SK-N-SH (cell line): ENCODE measurements around the gene CHCHD5. TPM values are rescaled to one million over a fixed set of nuclear protein-coding genes. Genes with fewer than 3 reads are reported as not detected.
A peak's percentile ranks its signal among the peaks of the same experiment; 100 is the strongest.

Experiments used
- CTCF ChIA-PET: fragments of 300-600, 350-600 bp; formaldehyde crosslinking; extraction: SDS; loops from one replicate; lab custom pipeline; 2021; lab: Yijun Ruan, JAX
- POLR2A ChIA-PET: fragments of 350-600 bp; sonication (Branson Sonifier 250); formaldehyde crosslinking; extraction: SDS; loops from one replicate; lab custom pipeline; 2020; ENCODE audit warnings: antibody characterized with exemption, inconsistent platforms; lab: Yijun Ruan, JAX
- DNase-seq: peaks from one replicate; pipeline ENCODE4 v3.0.0; 2012
- H2AFZ ChIP-seq: fragments of 200-600 bp; sonication (generic); 2 replicates; pipeline ENCODE4 v1.8.1; 2016; ENCODE audit warnings: antibody characterized with exemption, mild to moderate bottlenecking, low read depth
- H3F3A ChIP-seq: fragments of 200-600 bp; sonication (generic); replicated peaks from 2 replicates; pipeline ENCODE3; 2016; ENCODE audit warnings: antibody characterized with exemption, mild to moderate bottlenecking; ENCODE audit not compliant: insufficient read depth
- H3K27ac ChIP-seq, 2 experiments: fragments of 200-500 bp in 1 of 2; fragments of 200-600 bp in 1 of 2; sonication (Bioruptor generic) in 1 of 2; sonication (generic), shearing (Covaris generic) in 1 of 2; 2 replicates each; pipeline versions ENCODE4 v1.5.1 to v1.6.1; 2014 to 2016; ENCODE audit warnings: low read depth in 2 of 2, inconsistent platforms in 1 of 2, low read length in 1 of 2, mild to moderate bottlenecking in 1 of 2, mixed read lengths in 1 of 2
- H3K27me3 ChIP-seq: fragments of 200-600 bp; sonication (generic), shearing (Covaris generic); 2 replicates; pipeline ENCODE4 v1.6.1; 2016; ENCODE audit warnings: mixed run types; ENCODE audit not compliant: insufficient read depth
- H3K36me3 ChIP-seq, 2 experiments: fragments of 200-500 bp in 1 of 2; fragments of 200-600 bp in 1 of 2; sonication (Bioruptor generic) in 1 of 2; sonication (generic) in 1 of 2; replicated peaks in 1 of 2; 2 replicates each; pipeline versions ENCODE3 to v1.5.1; 2014 to 2016; ENCODE audit warnings: low read length in 1 of 2, mild to moderate bottlenecking in 1 of 2; ENCODE audit not compliant: insufficient read depth in 2 of 2, control insufficient read depth in 1 of 2
- H3K4me1 ChIP-seq, 2 experiments: fragments of 200-500 bp in 1 of 2; fragments of 200-600 bp in 1 of 2; sonication (Bioruptor generic) in 1 of 2; sonication (generic), shearing (Covaris generic) in 1 of 2; 2 replicates each; pipeline versions ENCODE4 v1.5.1 to v1.6.1; 2014 to 2016; ENCODE audit warnings: low read depth in 1 of 2, low read length in 1 of 2, mixed run types in 1 of 2; ENCODE audit not compliant: insufficient read depth in 2 of 2, control insufficient read depth in 1 of 2
- H3K4me2 ChIP-seq: fragments of 200-600 bp; sonication (generic), shearing (Covaris generic); 2 replicates; pipeline ENCODE4 v1.6.1; 2017; ENCODE audit warnings: mixed run types
- H3K4me3 ChIP-seq, 2 experiments: fragments of 200-500 bp in 1 of 2; fragments of 200-600 bp in 1 of 2; sonication (Bioruptor generic) in 1 of 2; sonication (generic), shearing (Covaris generic) in 1 of 2; 2 replicates each; pipeline versions ENCODE4 v1.5.1 to v1.8.1; 2014 to 2016; ENCODE audit warnings: low read depth in 2 of 2, inconsistent platforms in 1 of 2, low read length in 1 of 2, mild to moderate bottlenecking in 1 of 2, mixed read lengths in 1 of 2, moderate library complexity in 1 of 2
- H3K79me2 ChIP-seq: fragments of 200-600 bp; sonication (generic); 2 replicates; pipeline ENCODE4 v1.8.1; 2017; ENCODE audit warnings: mild to moderate bottlenecking; ENCODE audit not compliant: insufficient read depth
- H3K9ac ChIP-seq: fragments of 200-600 bp; sonication (generic); 2 replicates; pipeline ENCODE4 v1.6.1; 2017; ENCODE audit warnings: mixed run types
- H3K9me2 ChIP-seq: fragments of 200-600 bp; sonication (generic); 2 replicates; pipeline ENCODE4 v1.6.1; 2017; ENCODE audit warnings: mixed run types
- H3K9me3 ChIP-seq: fragments of 200-600 bp; sonication (generic); 2 replicates; pipeline ENCODE4 v1.6.1; 2017; ENCODE audit warnings: mixed run types, mild to moderate bottlenecking, moderate library complexity
- H4K20me1 ChIP-seq: fragments of 200-600 bp; sonication (generic); 2 replicates; pipeline ENCODE4 v1.6.1; 2017; ENCODE audit warnings: mild to moderate bottlenecking, mixed run types; ENCODE audit not compliant: insufficient read depth
- CHD2 ChIP-seq: fragments of 150-350 bp; IDR thresholded peaks from 2 replicates; pipeline ENCODE4 v1.6.1; 2018; ENCODE audit warnings: low read length; ENCODE audit not compliant: partially characterized antibody
- EP300 ChIP-seq, 2 experiments: IDR thresholded peaks; 2 replicates each; pipeline versions ENCODE4 v1.4.0 to v1.6.1; 2012; ENCODE audit warnings: borderline replicate concordance in 1 of 2, low read depth in 1 of 2, low read length in 1 of 2
- EZH2phosphoT487 ChIP-seq: fragments of 200-600 bp; sonication (generic); IDR thresholded peaks from 2 replicates; pipeline ENCODE4 v1.6.1; 2017; ENCODE audit warnings: low read depth, mixed run types, mild to moderate bottlenecking, antibody characterized with exemption, moderate library complexity, borderline replicate concordance
- FOSL2 ChIP-seq: IDR thresholded peaks from 2 replicates; pipeline ENCODE4 v1.4.0; 2012; ENCODE audit warnings: low read depth, mild to moderate bottlenecking, moderate library complexity, borderline replicate concordance
- FOXJ3 ChIP-seq: sonication (generic); formaldehyde crosslinking; IDR thresholded peaks from 2 replicates; pipeline ENCODE4 v1.5.1; 2020; ENCODE audit warnings: mild to moderate bottlenecking, missing genetic modification reagents
- FOXM1 ChIP-seq: IDR thresholded peaks from 2 replicates; pipeline ENCODE4 v1.4.0; 2012; ENCODE audit warnings: low read depth, mild to moderate bottlenecking
- GABPA ChIP-seq: IDR thresholded peaks from 2 replicates; pipeline ENCODE4 v1.4.0; 2012; ENCODE audit warnings: low read depth, mild to moderate bottlenecking
- GATA2 ChIP-seq: sonication (generic); formaldehyde crosslinking; IDR thresholded peaks from 2 replicates; pipeline ENCODE4 v1.5.0; 2020; ENCODE audit warnings: mild to moderate bottlenecking, missing genetic modification reagents
- NRF1 ChIP-seq: IDR thresholded peaks from 2 replicates; pipeline ENCODE4 v1.6.1; 2012; ENCODE audit warnings: low read depth, mild to moderate bottlenecking, low read length
- POLR2AphosphoS5 ChIP-seq: IDR thresholded peaks from 2 replicates; pipeline ENCODE4 v1.6.1; 2012; ENCODE audit warnings: low read depth, low read length
- SIN3A ChIP-seq: IDR thresholded peaks from 2 replicates; pipeline ENCODE4 v1.6.1; 2012; ENCODE audit warnings: low read depth, mild to moderate bottlenecking, low read length, moderate library complexity, borderline replicate concordance
- SMC3 ChIP-seq: IDR thresholded peaks from 2 replicates; pipeline ENCODE4 v1.6.1; 2012; ENCODE audit warnings: low read depth, low read length, improper control_type of control experiment
- TAF1 ChIP-seq: IDR thresholded peaks from 2 replicates; pipeline ENCODE4 v1.6.1; 2012; ENCODE audit warnings: low read depth, mild to moderate bottlenecking, low read length, moderate library complexity, borderline replicate concordance
- TCF12 ChIP-seq: IDR thresholded peaks from 2 replicates; pipeline ENCODE4 v1.4.0; 2012
- YY1 ChIP-seq: IDR thresholded peaks from 2 replicates; pipeline ENCODE4 v1.4.0; 2012; ENCODE audit warnings: low read depth, mild to moderate bottlenecking
- WGBS: methylation state at CpG from one replicate; pipeline ENCODE4 v1.1.6; 2017; ENCODE audit warnings: low lambda C conversion rate; 5-methylcytosine and 5-hydroxymethylcytosine counted together
- polyA plus RNA-seq, 3 experiments: library from polyadenylated mRNA; depleted of rRNA; stranded (reverse); fragments of >200 nt; gene quantifications; 2 replicates each; pipeline ENCODE4 v1.2.3, GENCODE V29; 2012
- TF ChIP-seq, protein P1 (sequence below): fragments of 150-350 bp; IDR thresholded peaks from 2 replicates; pipeline ENCODE4 v1.6.1; 2017; ENCODE audit warnings: antibody characterized with exemption, low read length, low read depth, borderline replicate concordance
- TF ChIP-seq, protein P2 (sequence below): IDR thresholded peaks from 2 replicates; pipeline ENCODE4 v1.4.0; 2012; ENCODE audit warnings: low read depth, borderline replicate concordance
- TF ChIP-seq, protein P3 (sequence below): IDR thresholded peaks from 2 replicates; pipeline ENCODE4; 2012
- TF ChIP-seq, protein P4 (sequence below): IDR thresholded peaks from 2 replicates; pipeline ENCODE4 v1.4.0; 2012; ENCODE audit warnings: low read depth
- TF ChIP-seq, protein P5 (sequence below): IDR thresholded peaks from 2 replicates; pipeline ENCODE4 v1.4.0; 2012; ENCODE audit warnings: low read depth, borderline replicate concordance

Gene CHCHD5
- polyA plus RNA-seq, 1 of the 3 experiments (the other 2 are of a cell fraction) = 55.9 TPM

DNA sequence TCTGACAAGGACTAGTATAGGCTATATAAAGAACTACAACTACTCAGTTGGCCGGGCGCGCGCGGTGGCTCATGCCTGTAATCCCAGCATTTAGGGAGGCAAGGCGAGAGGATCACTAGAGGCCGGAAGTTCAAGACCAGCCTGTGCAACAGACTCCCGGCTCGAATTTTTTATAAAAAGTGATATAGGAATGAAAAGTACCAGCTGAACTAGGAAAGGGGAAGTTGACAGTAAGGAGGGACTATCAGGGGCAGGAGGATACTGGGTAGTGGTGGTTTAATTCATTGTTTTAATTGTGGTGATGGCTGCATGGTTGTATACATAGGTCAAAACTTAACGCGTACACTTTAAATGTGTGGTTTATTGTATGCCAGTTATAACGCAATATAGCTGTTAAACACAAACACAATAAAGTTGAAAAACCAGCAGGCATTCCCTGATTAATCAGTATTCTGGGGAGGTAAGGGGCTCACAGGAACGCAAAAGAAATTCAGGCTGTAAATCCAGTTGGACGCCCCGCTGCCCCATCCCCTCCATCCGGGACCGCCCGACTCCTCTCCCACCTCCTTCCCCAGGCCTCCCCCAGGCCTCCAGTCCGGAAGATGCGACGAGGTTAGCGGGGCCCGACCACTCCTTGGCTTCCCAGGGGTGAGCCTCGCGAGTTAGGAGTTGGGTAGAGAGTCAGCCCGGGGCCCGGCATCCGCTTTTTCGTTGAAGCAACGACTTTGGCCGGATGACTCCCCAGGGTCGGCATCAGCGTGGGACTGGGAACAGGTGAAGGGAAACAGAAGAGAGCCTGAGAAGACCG, 42.9 kb upstream of the CHCHD5 start (continued):
- TF ChIP-seq FOXJ3 (CRISPR knock-in tag) (no peak), EP300 (IDR thresholded peaks at IDR 0.05; ENCODE audit: borderline replicate concordance in 1 of 2, low read depth in 1 of 2, low read length in 1 of 2) (no peak), GABPA (no peak), TCF12 (no peak), YY1 (0 out of 2 replicates have a peak, but pooled peaks have one; percentile 17), FOSL2 (no peak), NRF1 (no peak), SMC3 (no peak), GATA2 (CRISPR knock-in tag) (no peak), POLR2AphosphoS5 (peak; percentile 75), SIN3A (0 out of 2 replicates have a peak, but pooled peaks have one; percentile 50)
- TF ChIP-seq, protein P1, sequence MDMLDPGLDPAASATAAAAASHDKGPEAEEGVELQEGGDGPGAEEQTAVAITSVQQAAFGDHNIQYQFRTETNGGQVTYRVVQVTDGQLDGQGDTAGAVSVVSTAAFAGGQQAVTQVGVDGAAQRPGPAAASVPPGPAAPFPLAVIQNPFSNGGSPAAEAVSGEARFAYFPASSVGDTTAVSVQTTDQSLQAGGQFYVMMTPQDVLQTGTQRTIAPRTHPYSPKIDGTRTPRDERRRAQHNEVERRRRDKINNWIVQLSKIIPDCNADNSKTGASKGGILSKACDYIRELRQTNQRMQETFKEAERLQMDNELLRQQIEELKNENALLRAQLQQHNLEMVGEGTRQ = no peak

DNA sequence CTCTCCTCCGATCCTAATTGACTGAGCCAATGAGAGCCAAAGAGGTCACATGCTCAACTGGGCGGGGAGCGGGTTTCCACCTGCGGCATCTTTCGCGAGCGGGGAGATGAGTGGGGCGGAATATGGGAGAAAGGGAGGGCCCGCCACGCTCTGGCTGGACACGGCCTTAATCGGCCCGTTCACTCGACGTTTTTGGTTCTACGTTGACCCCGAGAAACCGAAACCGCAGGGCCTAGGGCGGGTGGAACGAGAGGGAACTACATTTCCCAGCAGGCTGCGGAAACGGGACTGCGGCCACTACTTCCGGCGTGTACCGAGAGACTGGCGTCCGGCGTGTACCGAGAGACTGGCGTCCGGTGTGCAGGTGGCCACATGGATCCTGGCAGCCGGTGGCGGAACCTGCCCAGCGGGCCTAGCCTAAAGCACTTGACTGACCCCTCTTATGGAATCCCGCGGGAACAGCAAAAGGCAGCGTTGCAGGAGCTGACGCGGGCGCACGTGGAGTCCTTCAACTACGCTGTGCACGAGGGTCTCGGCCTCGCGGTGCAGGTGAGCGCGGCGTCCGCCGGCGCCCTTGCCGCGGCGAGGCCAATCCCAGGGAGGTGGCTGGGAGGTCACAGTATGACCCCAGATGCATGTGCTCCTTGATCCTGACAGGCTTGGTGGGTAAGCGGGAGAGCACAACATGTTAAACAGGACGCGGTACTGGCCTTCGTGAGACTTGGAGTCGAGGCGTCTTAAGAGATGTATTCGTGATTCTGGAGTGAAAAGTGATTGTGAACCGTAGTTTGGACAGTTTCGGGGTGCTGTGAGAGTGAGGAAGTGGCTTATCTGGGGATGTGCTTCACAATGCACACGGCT, 42.1 kb upstream of the CHCHD5 start, which contains the start of gene POLR1B:
Gene POLR1B (plus strand): TSS at position 343 of the 861 bp plus-strand sequence. CDS start 30 bp downstream, at position 373.
- Histone ChIP-seq H3K79me2 (peaks cover 48% of the 10 kb centered on the region), H3K27ac (peak within 1 kb of the TSS; percentile 79 to 98), H2AFZ (peak within 1 kb of the TSS; percentile 84), H3K27me3 (no peaks in the 10 kb centered on the region), H3K36me3 (peaks cover 5 to 14% of the 10 kb centered on the region in 2 experiments), H3K9ac (peak within 1 kb of the TSS; percentile 82), H3K4me2 (peak within 1 kb of the TSS; percentile 90), H3K4me3 (peak within 1 kb of the TSS; percentile 97 to 99), H3K9me2 (no peaks in the 10 kb centered on the region), H3K4me1 (peaks cover 3 to 5% of the 10 kb centered on the region in 2 experiments; a peak in 2 of 4 replicates), H3K9me3 (no peaks in the 10 kb centered on the region), H3F3A (peaks cover 11% of the 10 kb centered on the region), H4K20me1 (0 out of 2 replicates have a peak, but pooled peaks cover 4% of the 10 kb centered on the region)
- CTCF ChIA-PET = interaction anchor here (0.8 to 2.8 kb wide), 7 partner anchors 10 to 283 kb away, joined by 3 to 15 read pairs (median 4); no protein-coding TSS in a partner anchor
- under 1% methylated on average over 27 of the region's 67 CpGs for WGBS
- POLR2A ChIA-PET = interaction anchor here (1.5 kb wide), 1 partner anchor 287 kb away, joined by 3 read pairs; the partner anchor contains the start of gene ZC3H8
- peak; percentile 87 for DNase-seq
- TF ChIP-seq, protein P2, sequence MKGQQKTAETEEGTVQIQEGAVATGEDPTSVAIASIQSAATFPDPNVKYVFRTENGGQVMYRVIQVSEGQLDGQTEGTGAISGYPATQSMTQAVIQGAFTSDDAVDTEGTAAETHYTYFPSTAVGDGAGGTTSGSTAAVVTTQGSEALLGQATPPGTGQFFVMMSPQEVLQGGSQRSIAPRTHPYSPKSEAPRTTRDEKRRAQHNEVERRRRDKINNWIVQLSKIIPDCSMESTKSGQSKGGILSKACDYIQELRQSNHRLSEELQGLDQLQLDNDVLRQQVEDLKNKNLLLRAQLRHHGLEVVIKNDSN = peak; percentile 92
- TF ChIP-seq, protein P3, sequence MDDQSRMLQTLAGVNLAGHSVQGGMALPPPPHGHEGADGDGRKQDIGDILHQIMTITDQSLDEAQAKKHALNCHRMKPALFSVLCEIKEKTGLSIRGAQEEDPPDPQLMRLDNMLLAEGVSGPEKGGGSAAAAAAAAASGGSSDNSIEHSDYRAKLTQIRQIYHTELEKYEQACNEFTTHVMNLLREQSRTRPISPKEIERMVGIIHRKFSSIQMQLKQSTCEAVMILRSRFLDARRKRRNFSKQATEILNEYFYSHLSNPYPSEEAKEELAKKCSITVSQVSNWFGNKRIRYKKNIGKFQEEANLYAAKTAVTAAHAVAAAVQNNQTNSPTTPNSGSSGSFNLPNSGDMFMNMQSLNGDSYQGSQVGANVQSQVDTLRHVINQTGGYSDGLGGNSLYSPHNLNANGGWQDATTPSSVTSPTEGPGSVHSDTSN = no peak
- TF ChIP-seq TAF1 = peak; percentile 69
- TF ChIP-seq, protein P4, sequence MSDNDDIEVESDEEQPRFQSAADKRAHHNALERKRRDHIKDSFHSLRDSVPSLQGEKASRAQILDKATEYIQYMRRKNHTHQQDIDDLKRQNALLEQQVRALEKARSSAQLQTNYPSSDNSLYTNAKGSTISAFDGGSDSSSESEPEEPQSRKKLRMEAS = peak; percentile 98
- TF ChIP-seq EZH2phosphoT487 = no peak
- TF ChIP-seq, protein P1 = peak; percentile 50
- peak; percentile 82 for TF ChIP-seq CHD2
- TF ChIP-seq YY1 = 0 out of 2 replicates have a peak, but pooled peaks have one; percentile 8
- TF ChIP-seq FOXM1 = no peak
- TF ChIP-seq, protein P5, sequence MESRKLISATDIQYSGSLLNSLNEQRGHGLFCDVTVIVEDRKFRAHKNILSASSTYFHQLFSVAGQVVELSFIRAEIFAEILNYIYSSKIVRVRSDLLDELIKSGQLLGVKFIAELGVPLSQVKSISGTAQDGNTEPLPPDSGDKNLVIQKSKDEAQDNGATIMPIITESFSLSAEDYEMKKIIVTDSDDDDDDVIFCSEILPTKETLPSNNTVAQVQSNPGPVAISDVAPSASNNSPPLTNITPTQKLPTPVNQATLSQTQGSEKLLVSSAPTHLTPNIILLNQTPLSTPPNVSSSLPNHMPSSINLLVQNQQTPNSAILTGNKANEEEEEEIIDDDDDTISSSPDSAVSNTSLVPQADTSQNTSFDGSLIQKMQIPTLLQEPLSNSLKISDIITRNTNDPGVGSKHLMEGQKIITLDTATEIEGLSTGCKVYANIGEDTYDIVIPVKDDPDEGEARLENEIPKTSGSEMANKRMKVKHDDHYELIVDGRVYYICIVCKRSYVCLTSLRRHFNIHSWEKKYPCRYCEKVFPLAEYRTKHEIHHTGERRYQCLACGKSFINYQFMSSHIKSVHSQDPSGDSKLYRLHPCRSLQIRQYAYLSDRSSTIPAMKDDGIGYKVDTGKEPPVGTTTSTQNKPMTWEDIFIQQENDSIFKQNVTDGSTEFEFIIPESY = peak; percentile 86
